Trophoblast cell (in vitro differentiated cells and primary cell): ENCODE data around the gene DENND1A.

Experiments used
- DNase-seq, 2 donors: peaks; one replicate each; pipeline ENCODE4 v3.0.0-alpha.2; 2016
- H2AFZ ChIP-seq: 2 replicates; pipeline ENCODE4 v1.6.1; 2013; ENCODE audit warnings: low read length, moderate library complexity, mild to moderate bottlenecking; ENCODE audit not compliant: insufficient read depth, poor library complexity
- H2AK5ac ChIP-seq: 2 replicates; pipeline ENCODE4 v1.6.1; 2013; ENCODE audit warnings: mild to moderate bottlenecking, low read length
- H2BK120ac ChIP-seq: 2 replicates; pipeline ENCODE4 v1.6.1; 2013; ENCODE audit warnings: low read length, mild to moderate bottlenecking, moderate library complexity; ENCODE audit not compliant: insufficient read depth, poor library complexity
- H2BK12ac ChIP-seq: 2 replicates; pipeline ENCODE4 v1.6.1; 2013; ENCODE audit warnings: mild to moderate bottlenecking, low read length, moderate library complexity
- H2BK5ac ChIP-seq: 2 replicates; pipeline ENCODE4 v1.6.1; 2013; ENCODE audit warnings: low read length, low read depth, moderate library complexity, mild to moderate bottlenecking; ENCODE audit not compliant: poor library complexity
- H3K14ac ChIP-seq: 2 replicates; pipeline ENCODE4 v1.6.1; 2013; ENCODE audit warnings: mild to moderate bottlenecking, low read length
- H3K18ac ChIP-seq: 2 replicates; pipeline ENCODE4 v1.6.1; 2013; ENCODE audit warnings: mild to moderate bottlenecking, low read length
- H3K23ac ChIP-seq: 2 replicates; pipeline ENCODE4 v1.6.1; 2013; ENCODE audit warnings: low read length
- H3K27ac ChIP-seq: 2 replicates; pipeline ENCODE4 v1.5.1; 2013; ENCODE audit warnings: low read depth, mild to moderate bottlenecking, inconsistent platforms, low read length, moderate library complexity
- H3K27me3 ChIP-seq: 2 replicates; pipeline ENCODE4 v1.6.1; 2013; ENCODE audit warnings: inconsistent platforms, mild to moderate bottlenecking, low read length, moderate library complexity; ENCODE audit not compliant: insufficient read depth
- H3K36me3 ChIP-seq, 2 experiments: 1 replicate in 1 of 2; 2 replicates in 1 of 2; pipeline ENCODE4 v1.6.1; 2013; ENCODE audit warnings: low read length in 2 of 2, mild to moderate bottlenecking in 2 of 2, moderate library complexity in 1 of 2; ENCODE audit not compliant: insufficient read depth in 2 of 2, control insufficient read depth in 1 of 2
- H3K4ac ChIP-seq: 2 replicates; pipeline ENCODE4 v1.6.1; 2013; ENCODE audit warnings: low read depth, mild to moderate bottlenecking, low read length, moderate library complexity
- H3K4me1 ChIP-seq, 2 experiments: 1 replicate in 1 of 2; 2 replicates in 1 of 2; pipeline ENCODE4 v1.6.1; 2013; ENCODE audit warnings: low read length in 2 of 2, mild to moderate bottlenecking in 2 of 2, moderate library complexity in 1 of 2; ENCODE audit not compliant: insufficient read depth in 2 of 2, control insufficient read depth in 1 of 2
- H3K4me2 ChIP-seq: 2 replicates; pipeline ENCODE4 v1.6.1; 2013; ENCODE audit warnings: inconsistent platforms, mild to moderate bottlenecking, low read length, moderate library complexity
- H3K4me3 ChIP-seq: 2 replicates; pipeline ENCODE4 v1.5.1; 2013; ENCODE audit warnings: mild to moderate bottlenecking, low read depth, low read length, inconsistent platforms
- H3K79me1 ChIP-seq: one replicate; pipeline ENCODE4 v1.6.1; 2013; ENCODE audit warnings: low read length
- H3K79me2 ChIP-seq: 2 replicates; pipeline ENCODE4 v1.6.1; 2013; ENCODE audit warnings: low read length, mild to moderate bottlenecking; ENCODE audit not compliant: control insufficient read depth, insufficient read depth, poor library complexity
- H3K9ac ChIP-seq: 2 replicates; pipeline ENCODE4 v1.6.1; 2013; ENCODE audit warnings: mild to moderate bottlenecking, low read length
- H3K9me3 ChIP-seq: 2 replicates; pipeline ENCODE4 v1.6.1; 2013; ENCODE audit warnings: low read depth, mild to moderate bottlenecking, control low read depth, inconsistent platforms, low read length; ENCODE audit not compliant: insufficient read depth
- H4K12ac ChIP-seq: 2 replicates; pipeline ENCODE4 v1.6.1; 2013; ENCODE audit warnings: low read depth, mild to moderate bottlenecking, low read length, moderate library complexity
- H4K8ac ChIP-seq: 2 replicates; pipeline ENCODE4 v1.6.1; 2013; ENCODE audit warnings: low read depth, mild to moderate bottlenecking, low read length, moderate library complexity
- H4K91ac ChIP-seq: one replicate; pipeline ENCODE4 v1.6.1; 2013; ENCODE audit warnings: low read depth, mild to moderate bottlenecking, low read length, moderate library complexity
- WGBS: extraction: QIAGEN DNeasy Blood & Tissue Kit; methylation state at CpG from one replicate; pipeline ENCODE4 v1.1.7; 2013; ENCODE audit warnings: missing lambda C conversion rate; ENCODE audit not compliant: insufficient read length, insufficient coverage; ENCODE audit errors: extremely low coverage; 5-methylcytosine and 5-hydroxymethylcytosine counted together

DENND1A gene

GRCh38 chr9:123717581-123718175 is 212.2 kb downstream of the DENND1A start:
- Histone ChIP-seq H4K12ac (no peak overlapping the region), H2BK12ac (no peak overlapping the region), H4K91ac (no peak overlapping the region), H3K27ac (no peak overlapping the region), H2AFZ (no peak overlapping the region), H3K18ac (no peak overlapping the region), H2BK5ac (no peak overlapping the region), H3K79me1 (no peaks in the 10 kb centered on the region), H3K4ac (no peak overlapping the region), H3K4me1 (no peaks in the 10 kb centered on the region), H3K4me2 (no peak overlapping the region), H3K14ac (no peak overlapping the region), H3K79me2 (no peaks in the 10 kb centered on the region), H3K9me3 (peaks cover 7% of the 10 kb centered on the region), H4K8ac (no peak overlapping the region), H3K23ac (peak overlapping the region; percentile 46), H2BK120ac (no peak overlapping the region), H3K27me3 (no peaks in the 10 kb centered on the region), H3K4me3 (no peak overlapping the region), H2AK5ac (no peak overlapping the region), H3K9ac (no peak overlapping the region), H3K36me3 (no peaks in the 10 kb centered on the region)
- no peak for DNase-seq

- Histone ChIP-seq H3K4ac (no peak overlapping the region), H3K4me1 (no peaks in the 10 kb centered on the region), H3K4me3 (no peak overlapping the region), H3K9me3 (peaks cover 3% of the 10 kb centered on the region), H3K9ac (no peak overlapping the region), H4K91ac (no peak overlapping the region), H4K12ac (no peak overlapping the region), H2AK5ac (no peak overlapping the region), H3K79me2 (no peaks in the 10 kb centered on the region), H4K8ac (no peak overlapping the region), H3K36me3 (no peaks in the 10 kb centered on the region), H2BK5ac (no peak overlapping the region), H3K14ac (no peak overlapping the region), H3K79me1 (no peaks in the 10 kb centered on the region), H3K27me3 (no peaks in the 10 kb centered on the region), H3K27ac (no peak overlapping the region), H2AFZ (no peak overlapping the region), H2BK120ac (no peak overlapping the region), H3K18ac (no peak overlapping the region), H3K23ac (no peak overlapping the region), H2BK12ac (no peak overlapping the region), H3K4me2 (no peak overlapping the region)
- DNase-seq = no peak
- no CpG with 5 or more reads among the region's 8 CpGs for WGBS
Observed at GRCh38 chr9:123716339-123716945, 213.5 kb downstream of the DENND1A start.

GRCh38 chr9:123715258-123715657 is 214.7 kb downstream of the DENND1A start:
- Histone ChIP-seq H3K4me2 (no peak overlapping the region), H3K18ac (no peak overlapping the region), H3K27ac (no peak overlapping the region), H4K91ac (no peak overlapping the region), H3K79me1 (no peaks in the 10 kb centered on the region), H2AFZ (no peak overlapping the region), H3K27me3 (no peaks in the 10 kb centered on the region), H2BK12ac (no peak overlapping the region), H2AK5ac (no peak overlapping the region), H3K4me1 (no peaks in the 10 kb centered on the region), H2BK5ac (no peak overlapping the region), H3K23ac (no peak overlapping the region), H3K36me3 (no peaks in the 10 kb centered on the region), H3K4ac (no peak overlapping the region), H3K9me3 (no peaks in the 10 kb centered on the region), H4K8ac (no peak overlapping the region), H3K9ac (no peak overlapping the region), H3K79me2 (no peaks in the 10 kb centered on the region), H3K4me3 (no peak overlapping the region), H4K12ac (no peak overlapping the region), H3K14ac (no peak overlapping the region), H2BK120ac (no peak overlapping the region)
- no peak for DNase-seq
- WGBS = no CpG with 5 or more reads among the region's 1 CpG

- H3K79me2 ChIP-seq = no peaks in the 10 kb centered on the region
- H3K23ac ChIP-seq = no peak overlapping the region
- no peaks in the 10 kb centered on the region for H3K9me3 ChIP-seq
- H3K27ac ChIP-seq = no peak overlapping the region
- no peak overlapping the region for H4K8ac ChIP-seq
- H2AFZ ChIP-seq = no peak overlapping the region
- no peak overlapping the region for H3K4me3 ChIP-seq
- H3K36me3 ChIP-seq = no peaks in the 10 kb centered on the region
- no peak overlapping the region for H2BK12ac ChIP-seq
- no peak overlapping the region for H2AK5ac ChIP-seq
- no peak overlapping the region for H3K4ac ChIP-seq
- no peak overlapping the region for H4K91ac ChIP-seq
- H3K27me3 ChIP-seq = no peaks in the 10 kb centered on the region
- no peak overlapping the region for H3K14ac ChIP-seq
- no peak overlapping the region for H3K4me2 ChIP-seq
- no peaks in the 10 kb centered on the region for H3K4me1 ChIP-seq
- no peak overlapping the region for H4K12ac ChIP-seq
- H2BK120ac ChIP-seq = no peak overlapping the region
- no peak overlapping the region for H2BK5ac ChIP-seq
- no peaks in the 10 kb centered on the region for H3K79me1 ChIP-seq
- WGBS = no CpG with 5 or more reads among the region's 2 CpGs
- H3K18ac ChIP-seq = no peak overlapping the region
- no peak for DNase-seq
- no peak overlapping the region for H3K9ac ChIP-seq
Observed at GRCh38 chr9:123713282-123713681, 216.6 kb downstream of the DENND1A start.
